Activated naive CD4-positive, alpha-beta T cell treated with anti-CD3 and anti-CD28 coated beads, Interleukin-2, amount 50 U/mL, for 72 hours (primary cell): ENCODE measurements around the gene SSUH2. TPM values are rescaled to one million over a fixed set of nuclear protein-coding genes. Genes with fewer than 3 reads are reported as not detected.

Experiments used
- ATAC-seq, 2 donors: fragments of 150-1000 bp; cut with Tn5 transposase; 2 replicates each; pipeline ENCODE4 v1.10.0; 2021; ENCODE audit warnings: mild to moderate bottlenecking in 2 of 2, moderate library complexity in 2 of 2
- DNase-seq, 2 donors: peaks; one replicate each; pipeline ENCODE4 v3.0.0; 2021 to 2022; ENCODE audit warnings: low spot score in 2 of 2
- H3K27ac Mint-ChIP-seq, 2 donors: one replicate each; pipeline ENCODE4 v1.8.0; 2022; ENCODE audit warnings: mild to moderate bottlenecking in 2 of 2, mixed read lengths in 2 of 2
- H3K36me3 Mint-ChIP-seq, 2 donors: one replicate each; pipeline ENCODE4 v1.8.0; 2022; ENCODE audit warnings: mixed read lengths in 2 of 2
- H3K9me3 Mint-ChIP-seq, 2 donors: one replicate each; pipeline ENCODE4 v1.8.0; 2022; ENCODE audit warnings: mixed read lengths in 2 of 2
- total RNA-seq, 2 donors: library from RNA; stranded (reverse); gene quantifications; one replicate each; pipeline ENCODE4 v1.2.3, GENCODE V29; 2022

The SSUH2 gene
- total RNA-seq, 2 donors from 2014 or later: 0.23 TPM; not detected in 1

DNA sequence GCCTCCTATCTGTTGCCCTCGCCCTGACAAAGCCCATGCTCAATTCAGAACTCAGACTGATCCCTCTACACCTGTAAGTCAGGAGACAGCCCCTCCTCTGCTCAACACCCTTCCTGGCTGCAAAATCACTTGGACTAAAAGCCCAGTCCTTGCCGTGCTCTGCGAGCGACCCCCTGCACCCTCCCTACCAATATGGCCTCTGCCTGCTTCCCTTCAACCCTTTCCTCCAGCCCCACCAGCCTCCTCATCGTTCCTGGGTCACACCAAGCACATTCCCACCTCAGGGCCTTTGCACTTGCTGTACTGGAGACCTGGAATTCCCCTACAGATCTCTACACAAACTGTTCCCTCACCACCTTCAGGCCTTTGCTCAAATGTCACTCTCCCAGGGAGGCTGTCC is 5.2 kb upstream of the SSUH2 start:
- ATAC-seq: no peak
- H3K27ac Mint-ChIP-seq: no peak overlapping the region

GRCh38 chr3:8648909-8649741 is 4.5 kb upstream of the SSUH2 start:
- DNase-seq (no peak), ATAC-seq (no peak)
- no peaks in the 10 kb centered on the region for H3K9me3 Mint-ChIP-seq
- H3K36me3 Mint-ChIP-seq: no peaks in the 10 kb centered on the region
- H3K27ac Mint-ChIP-seq: no peak overlapping the region

More for the DNA sequence above, 5.2 kb upstream of the SSUH2 start:
- Mint-ChIP-seq H3K9me3 (no peaks in the 10 kb centered on the region), H3K36me3 (no peaks in the 10 kb centered on the region)
- DNase-seq: no peak

DNA sequence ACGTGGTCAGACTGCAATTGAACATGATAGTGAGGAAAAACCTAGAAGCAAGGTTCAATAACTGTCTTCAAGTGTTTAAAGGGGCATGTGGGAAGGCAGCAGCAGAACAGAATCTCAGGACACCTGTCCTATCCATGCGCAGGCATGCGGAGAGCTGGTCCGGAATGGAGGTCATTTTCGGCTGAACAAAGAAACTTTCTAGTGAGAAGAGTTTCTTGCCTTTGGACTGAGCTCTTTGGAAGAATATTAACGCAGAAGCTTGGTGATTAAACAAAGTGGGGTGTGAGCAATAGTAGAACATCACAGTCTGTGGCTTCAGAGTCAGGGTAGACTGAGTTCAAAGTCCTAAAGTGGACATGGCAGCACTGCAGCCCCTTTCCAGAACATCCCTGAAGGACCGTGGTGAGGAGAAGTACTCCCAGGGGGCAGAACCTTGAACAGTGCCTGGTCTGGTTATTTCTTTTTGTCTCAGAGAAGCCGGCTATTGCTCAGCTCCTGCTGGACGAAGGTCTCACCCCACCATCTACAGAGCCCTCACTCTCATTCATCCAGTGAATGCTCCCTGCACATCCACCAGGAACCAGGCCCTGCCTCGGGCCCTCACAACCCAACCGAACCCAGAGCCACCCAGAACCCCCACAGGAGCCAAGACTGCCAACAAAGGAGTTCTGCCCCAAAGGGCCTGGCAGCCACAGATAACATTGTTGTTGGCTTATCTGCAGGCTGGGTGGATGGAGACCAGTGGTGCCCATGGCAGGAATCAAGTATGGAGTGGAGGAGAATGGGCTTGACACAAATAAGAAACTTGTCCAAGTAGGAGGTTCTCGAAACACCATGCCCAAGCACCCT is 2.8 kb upstream of the SSUH2 start:
- H3K36me3 Mint-ChIP-seq: no peaks in the 10 kb centered on the region
- DNase-seq (no peak), ATAC-seq (no peak)
- H3K9me3 Mint-ChIP-seq: no peaks in the 10 kb centered on the region
- H3K27ac Mint-ChIP-seq: no peak overlapping the region

- no peaks in the 10 kb centered on the region for H3K9me3 Mint-ChIP-seq
- ATAC-seq: no peak
- no peak for DNase-seq
- no peak overlapping the region for H3K27ac Mint-ChIP-seq
- H3K36me3 Mint-ChIP-seq: no peaks in the 10 kb centered on the region
Measured at GRCh38 chr3:8646313-8646938, 1.8 kb upstream of the SSUH2 start.

- H3K36me3 Mint-ChIP-seq: no peaks in the 10 kb centered on the region
- ATAC-seq: no peak
- no peak overlapping the region for H3K27ac Mint-ChIP-seq
- H3K9me3 Mint-ChIP-seq: no peaks in the 10 kb centered on the region
- DNase-seq: no peak
Measured at GRCh38 chr3:8645712-8646111, 1.1 kb upstream of the SSUH2 start.

GRCh38 chr3:8643693-8644365 is 769 bp downstream of the SSUH2 start:
- no peak overlapping the region for H3K27ac Mint-ChIP-seq
- DNase-seq (no peak), ATAC-seq (no peak)
- no peaks in the 10 kb centered on the region for H3K36me3 Mint-ChIP-seq
- no peaks in the 10 kb centered on the region for H3K9me3 Mint-ChIP-seq

- no peaks in the 10 kb centered on the region for H3K9me3 Mint-ChIP-seq
- H3K27ac Mint-ChIP-seq: no peak overlapping the region
- ATAC-seq (no peak), DNase-seq (no peak)
- no peaks in the 10 kb centered on the region for H3K36me3 Mint-ChIP-seq
Measured at GRCh38 chr3:8642001-8642400, 2.6 kb downstream of the SSUH2 start.

GRCh38 chr3:8641472-8641871 is 3.1 kb downstream of the SSUH2 start:
- DNase-seq (no peak), ATAC-seq (no peak)
- Mint-ChIP-seq H3K9me3 (peaks cover 0 to 3% of the 10 kb centered on the region in 2 donors), H3K36me3 (no peaks in the 10 kb centered on the region), H3K27ac (no peak overlapping the region)

DNA sequence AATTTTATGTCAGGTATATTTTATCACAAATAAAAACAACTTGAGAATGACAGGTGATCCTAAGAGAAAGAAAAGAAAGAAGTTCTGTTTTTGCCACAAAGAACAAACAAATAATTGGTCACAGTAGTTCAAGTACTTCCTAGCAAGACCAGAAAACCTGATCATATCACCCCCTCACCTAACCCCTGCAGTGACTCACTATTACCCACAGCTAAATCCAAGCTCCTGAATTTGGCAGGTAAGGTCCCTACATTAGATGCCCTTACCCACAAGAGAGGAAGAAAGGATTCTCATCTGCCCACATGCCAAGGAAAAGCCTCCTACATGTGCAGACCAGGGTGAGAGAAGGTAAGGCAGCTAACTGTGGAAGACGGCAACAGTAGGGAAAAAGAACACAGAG is 4.4 kb downstream of the SSUH2 start:
- Mint-ChIP-seq H3K36me3 (no peaks in the 10 kb centered on the region), H3K9me3 (peaks cover 0 to 6% of the 10 kb centered on the region in 2 donors), H3K27ac (no peak overlapping the region)
- ATAC-seq (no peak), DNase-seq (no peak)

DNA sequence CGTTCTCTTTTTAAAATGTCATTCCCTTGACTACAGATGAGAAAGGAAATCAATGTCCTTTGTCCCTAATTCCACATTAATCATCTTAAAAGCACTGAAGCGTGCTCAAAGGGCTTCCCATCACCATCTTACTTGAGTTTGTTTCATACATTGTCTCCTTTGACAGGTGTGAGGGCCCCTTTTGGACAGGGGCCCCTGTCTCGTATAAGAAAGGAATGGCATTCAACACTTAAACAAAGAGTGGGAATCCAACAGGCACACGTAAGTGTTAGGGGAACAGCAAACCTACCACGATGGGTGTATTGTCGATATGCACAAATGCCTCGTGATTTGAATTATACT is 5.0 kb downstream of the SSUH2 start:
- DNase-seq (no peak), ATAC-seq (no peak)
- peaks cover 0 to 6% of the 10 kb centered on the region in 2 donors for H3K9me3 Mint-ChIP-seq
- H3K36me3 Mint-ChIP-seq: no peaks in the 10 kb centered on the region
- H3K27ac Mint-ChIP-seq: no peak overlapping the region

- Mint-ChIP-seq H3K36me3 (no peaks in the 10 kb centered on the region), H3K27ac (no peak overlapping the region), H3K9me3 (peaks cover 0 to 6% of the 10 kb centered on the region in 2 donors)
- ATAC-seq (no peak), DNase-seq (no peak)
Measured at GRCh38 chr3:8638994-8639658, 5.5 kb downstream of the SSUH2 start.

DNA sequence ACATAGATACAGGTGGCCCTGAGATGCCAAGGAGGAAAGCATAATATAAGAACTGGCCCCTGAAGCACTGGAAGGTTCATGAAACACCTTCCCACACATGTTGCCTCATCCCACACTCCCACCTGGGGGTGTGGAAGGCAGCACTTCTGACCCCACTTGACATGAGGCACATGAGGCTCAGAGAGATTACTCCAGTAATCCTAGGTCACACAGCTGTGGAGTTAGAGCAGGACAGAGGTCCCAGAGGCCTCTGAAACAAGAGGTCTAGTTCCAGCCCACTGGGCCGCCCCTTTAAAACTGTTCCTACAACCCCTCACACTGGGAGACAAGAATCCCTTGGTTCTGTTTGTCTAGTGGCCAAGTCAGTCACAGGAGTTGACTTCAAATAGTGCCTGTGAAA is 7.2 kb downstream of the SSUH2 start:
- ATAC-seq: no peak
- H3K27ac Mint-ChIP-seq: no peak overlapping the region
- no peak for DNase-seq
- H3K36me3 Mint-ChIP-seq: no peaks in the 10 kb centered on the region
- peaks cover 0 to 6% of the 10 kb centered on the region in 2 donors for H3K9me3 Mint-ChIP-seq

DNA sequence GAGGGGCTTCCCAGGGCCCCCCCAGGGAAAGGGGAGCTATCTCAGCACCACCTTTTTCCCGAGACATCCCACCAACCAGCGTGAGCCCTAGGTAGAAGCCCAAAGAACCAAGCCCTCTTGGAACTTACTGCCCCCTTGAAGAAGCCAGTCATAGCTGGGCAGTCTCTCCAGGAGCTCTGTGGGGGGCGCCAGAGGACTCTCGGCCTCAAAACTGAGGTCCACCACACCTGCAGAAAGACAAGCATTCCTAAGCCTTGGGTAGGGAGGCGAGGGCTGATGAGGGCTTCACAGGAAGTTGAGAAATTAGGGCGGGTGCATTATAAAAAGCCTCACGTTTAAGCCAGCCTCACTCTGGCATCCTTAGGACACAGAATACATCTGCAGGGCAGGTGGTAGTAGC is 9.0 kb downstream of the SSUH2 start:
- Mint-ChIP-seq H3K36me3 (no peaks in the 10 kb centered on the region), H3K9me3 (peaks cover 0 to 6% of the 10 kb centered on the region in 2 donors), H3K27ac (no peak overlapping the region)
- DNase-seq: no peak
- no peak for ATAC-seq

- H3K9me3 Mint-ChIP-seq: peaks cover 0 to 6% of the 10 kb centered on the region in 2 donors
- DNase-seq: no peak
- H3K27ac Mint-ChIP-seq: no peak overlapping the region
- H3K36me3 Mint-ChIP-seq: no peaks in the 10 kb centered on the region
- no peak for ATAC-seq
Measured at GRCh38 chr3:8635125-8635524, 9.5 kb downstream of the SSUH2 start.

DNA sequence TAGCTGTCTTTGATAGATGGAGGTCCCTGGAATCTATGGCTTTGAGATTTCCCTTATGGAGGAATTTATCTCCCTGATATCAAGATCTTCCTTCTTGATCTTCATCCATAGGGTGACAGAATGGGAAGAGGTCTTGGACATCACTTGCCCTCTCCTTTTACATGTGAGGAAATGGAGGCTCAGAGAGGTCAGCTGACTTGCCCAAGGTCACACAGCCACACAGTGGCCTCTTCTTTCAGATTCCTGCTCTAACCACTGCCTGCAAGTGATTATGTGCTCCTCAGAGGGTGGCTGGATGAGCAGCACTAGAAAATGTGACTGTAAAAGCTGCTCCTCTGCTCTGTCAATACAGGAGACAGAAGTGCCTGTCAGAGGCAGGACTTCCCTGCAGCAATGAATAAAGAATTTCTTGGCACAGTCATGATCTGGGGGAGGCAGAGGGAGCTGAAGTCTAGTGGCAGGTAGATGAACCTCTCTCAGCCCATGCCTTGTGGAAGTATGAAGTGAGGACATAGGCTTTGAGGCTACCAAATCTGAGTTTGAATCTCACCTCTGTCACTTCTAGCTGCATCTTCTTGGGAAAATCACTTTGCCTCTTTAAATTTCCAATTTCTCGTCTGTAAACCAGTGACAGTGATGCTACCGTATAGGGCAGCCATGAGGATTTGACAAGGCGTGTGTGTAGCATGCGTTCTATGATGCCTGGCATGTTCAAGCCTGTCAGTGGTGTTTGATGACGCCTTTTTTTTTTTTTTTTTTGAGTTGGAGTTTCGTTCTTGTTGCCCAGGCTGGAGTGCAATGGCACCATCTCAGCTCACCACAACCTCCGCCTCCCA is 12.0 kb downstream of the SSUH2 start:
- Mint-ChIP-seq H3K36me3 (no peaks in the 10 kb centered on the region), H3K27ac (no peak overlapping the region), H3K9me3 (peaks cover 0 to 6% of the 10 kb centered on the region in 2 donors)
- DNase-seq: no peak
- no peak for ATAC-seq

DNA sequence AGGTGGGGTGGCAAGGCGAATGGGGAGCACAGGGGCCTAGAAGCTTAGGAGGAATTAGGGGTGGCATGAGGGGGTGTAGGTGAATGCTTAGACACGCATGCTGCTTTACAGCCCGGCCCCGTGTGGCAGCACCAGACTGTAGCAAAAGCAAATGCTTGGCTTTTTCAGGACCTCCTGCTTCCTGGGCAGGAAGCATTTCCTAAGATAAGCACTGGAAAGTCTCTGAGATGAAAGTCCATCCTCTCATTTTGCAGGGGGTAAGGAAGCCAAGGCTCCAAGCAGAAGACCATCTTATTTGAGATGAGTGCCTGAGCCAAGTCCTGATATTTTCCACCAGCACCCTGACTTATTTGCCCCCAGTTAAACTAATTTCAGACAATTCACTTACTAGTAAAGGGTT is 12.9 kb downstream of the SSUH2 start:
- Mint-ChIP-seq H3K27ac (no peak overlapping the region), H3K36me3 (no peaks in the 10 kb centered on the region), H3K9me3 (peaks cover 0 to 5% of the 10 kb centered on the region in 2 donors)
- ATAC-seq: no peak
- DNase-seq: no peak
